Hematopoietic multipotent progenitor cell treated with erythropoietin and hydrocortisone succinate and interleukin-3 and kit ligand, for 6 days (in vitro differentiated cells): ENCODE measurements around the gene ACAP3.

Experiments used
- DNase-seq: peaks from one replicate; pipeline ENCODE4 v3.0.0-alpha.2; 2015

Gene ACAP3

GRCh38 chr1:1344655-1345361 lies 37.1 kb upstream of the ACAP3 start:
- no peak for DNase-seq

DNA sequence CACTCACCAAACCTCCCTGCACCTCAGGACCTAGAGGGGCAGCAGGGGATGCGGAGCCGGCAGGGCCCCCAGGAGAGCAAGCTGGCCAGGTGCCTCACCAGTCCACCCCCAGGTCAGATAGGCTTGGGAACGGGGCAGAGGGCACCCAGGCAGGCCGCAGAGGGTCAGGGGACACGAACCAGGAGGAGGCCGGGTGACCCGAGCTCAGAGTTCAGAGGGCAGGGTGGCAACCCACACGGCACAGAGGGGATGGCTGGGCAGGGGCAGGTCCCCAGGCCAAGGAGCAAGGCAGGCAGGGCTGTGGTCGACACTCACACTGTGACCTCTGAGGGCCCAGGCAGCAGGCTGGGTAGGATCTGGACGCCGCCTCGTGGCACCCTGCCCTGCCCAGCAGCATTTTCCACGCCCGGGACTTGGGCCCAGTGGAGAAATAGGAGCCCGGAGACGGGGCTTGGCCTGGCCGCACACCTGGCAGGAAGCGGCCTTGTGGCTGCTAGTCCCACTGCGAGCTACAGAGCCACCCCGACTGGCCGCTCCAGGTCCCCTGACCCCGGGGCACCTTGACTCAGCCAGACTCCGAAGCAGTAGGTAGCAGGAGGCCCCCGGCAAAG lies 36.2 kb upstream of the ACAP3 start:
- DNase-seq = no peak

DNA sequence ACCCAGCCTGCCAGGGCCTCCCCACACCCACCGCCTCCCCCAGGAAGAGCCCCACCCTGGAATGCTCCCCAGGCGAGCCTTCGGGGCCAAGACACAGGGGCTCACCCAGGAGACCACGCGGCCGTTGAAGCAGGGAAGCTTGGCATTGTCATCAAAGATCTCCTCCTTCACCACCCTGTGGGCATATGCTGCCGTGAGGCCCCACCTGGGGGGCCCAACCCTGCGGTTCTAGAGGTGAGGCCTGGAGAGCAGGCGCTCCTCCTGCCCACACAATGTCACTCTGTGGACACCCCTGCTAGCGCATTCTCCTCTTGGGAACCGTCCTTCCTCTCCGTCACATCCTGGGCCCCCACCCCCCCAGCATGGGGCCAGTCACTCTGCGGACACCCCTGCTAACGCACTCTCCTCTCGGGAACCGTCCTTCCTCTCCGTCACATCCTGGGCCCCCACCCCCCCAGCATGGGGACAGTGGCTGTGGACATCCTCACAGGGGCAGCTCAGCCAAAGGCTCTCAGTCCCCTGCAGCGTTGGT lies 34.9 kb upstream of the ACAP3 start:
- DNase-seq = no peak

DNA sequence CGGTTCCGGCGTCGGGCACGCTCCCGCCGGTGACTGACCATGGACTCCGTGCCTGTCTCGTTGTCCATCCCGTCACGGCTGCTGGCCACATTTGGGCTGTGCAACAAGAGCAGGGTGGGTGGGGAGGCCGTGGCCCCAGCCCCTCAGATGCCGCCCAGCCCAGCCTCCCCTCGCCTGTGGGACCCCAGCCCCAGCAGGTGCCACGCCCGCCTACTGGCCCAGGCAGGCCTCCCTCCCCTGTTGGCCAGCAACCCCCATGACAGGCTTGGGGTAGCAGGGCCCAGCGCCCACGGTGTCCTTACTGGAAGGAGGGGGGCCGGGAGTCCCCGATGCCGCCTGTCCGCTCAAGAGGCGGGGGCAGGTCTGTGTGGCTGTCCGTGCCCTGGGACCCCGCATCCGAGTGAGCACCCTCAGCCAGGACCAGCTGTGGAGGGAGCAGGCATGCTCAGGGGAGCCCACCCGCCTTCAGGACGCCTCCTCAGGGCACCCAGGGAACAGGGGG lies 34.4 kb upstream of the ACAP3 start:
- DNase-seq = no peak

DNA sequence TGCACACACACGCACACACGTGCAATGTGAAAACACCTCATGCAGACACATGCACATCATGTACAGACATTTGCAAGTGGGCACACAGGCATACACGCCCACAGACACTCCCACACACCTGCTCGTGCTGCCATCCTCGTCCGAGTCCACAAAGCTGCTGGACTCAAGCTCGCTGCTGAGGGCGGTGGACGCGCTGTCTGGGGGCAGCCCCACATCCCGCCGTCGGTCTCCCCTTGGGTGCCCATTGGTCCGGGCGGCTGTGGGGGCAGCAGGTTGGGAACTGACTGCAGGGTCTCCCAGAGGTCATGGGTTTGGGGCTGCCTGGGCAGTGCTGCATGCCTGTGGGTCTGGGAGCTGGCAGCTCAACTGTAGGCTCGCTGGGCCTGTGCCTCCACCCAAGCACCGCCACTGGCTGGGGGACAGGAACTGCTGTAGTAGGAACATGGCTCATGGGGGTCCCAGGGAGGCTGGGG lies 33.9 kb upstream of the ACAP3 start:
- DNase-seq = no peak

DNA sequence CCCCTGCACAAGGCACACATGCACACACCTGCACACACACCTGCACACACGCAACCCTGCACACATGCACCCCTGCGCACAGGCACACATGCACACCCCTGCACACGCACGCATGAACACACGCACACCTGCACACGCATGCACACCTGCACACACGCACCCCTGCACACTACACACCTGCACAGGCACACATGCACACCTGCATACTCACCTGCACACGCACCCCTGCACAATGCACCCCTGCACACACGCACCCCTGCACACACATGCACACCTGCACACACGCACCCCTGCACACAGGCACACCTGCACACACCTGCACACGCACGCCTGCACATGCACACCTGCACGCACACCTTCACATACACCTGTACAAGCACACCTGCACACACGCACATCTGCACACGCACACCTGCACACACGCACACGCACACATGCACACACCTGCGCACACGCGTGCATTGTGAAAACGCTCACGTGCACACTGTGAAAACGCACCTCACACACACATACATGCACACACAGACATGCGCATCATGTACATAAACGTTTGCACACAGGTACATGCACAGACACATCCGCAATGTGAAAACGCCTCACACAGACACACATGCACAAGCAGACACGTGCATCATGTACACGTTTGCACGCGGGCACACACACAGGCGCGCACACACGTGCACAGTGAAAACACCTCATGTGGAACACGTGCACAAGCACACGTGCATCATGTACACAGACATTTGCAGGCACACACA lies 33.2 kb upstream of the ACAP3 start:
- no peak for DNase-seq

DNA sequence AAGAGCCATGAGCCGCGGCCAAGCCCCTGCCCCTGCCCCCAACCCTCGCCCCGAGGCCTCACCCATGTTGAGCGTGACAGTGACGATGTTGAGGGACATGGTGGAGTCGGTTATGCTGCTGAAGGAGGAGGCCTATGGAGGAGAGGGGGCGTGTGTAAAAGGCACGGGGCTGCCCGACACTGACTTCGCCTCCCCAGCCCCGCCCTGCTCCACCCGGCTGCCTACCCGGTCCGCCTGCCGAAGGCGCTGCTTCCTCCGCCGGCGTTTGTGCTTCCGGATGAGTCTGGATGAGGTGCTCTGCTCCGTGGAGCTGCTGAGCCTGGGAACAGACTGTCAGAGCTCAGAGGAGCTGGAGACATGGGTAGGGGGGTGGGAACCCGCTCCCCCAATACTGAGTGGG lies 32.5 kb upstream of the ACAP3 start:
- no peak for DNase-seq

DNA sequence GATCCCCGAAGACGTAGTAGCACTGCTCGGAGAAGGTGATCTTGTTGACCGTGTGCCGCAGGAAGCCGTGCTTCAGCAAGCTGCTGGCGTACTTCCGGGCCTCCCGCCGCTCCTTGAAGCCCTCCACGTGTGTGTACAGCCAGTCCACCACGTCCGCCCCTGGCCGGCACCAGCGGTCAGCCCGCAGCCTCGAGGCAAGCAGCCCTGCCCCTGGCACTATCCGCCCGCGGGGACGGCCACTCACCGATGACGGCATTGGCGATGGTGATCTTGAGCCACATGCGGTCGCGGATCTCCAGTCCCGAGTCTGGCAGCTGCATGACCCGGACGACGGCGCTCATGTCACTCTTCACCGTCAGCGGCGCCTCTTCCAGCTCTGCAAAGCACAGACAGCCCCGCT lies 30.5 kb upstream of the ACAP3 start:
- DNase-seq = no peak

DNA sequence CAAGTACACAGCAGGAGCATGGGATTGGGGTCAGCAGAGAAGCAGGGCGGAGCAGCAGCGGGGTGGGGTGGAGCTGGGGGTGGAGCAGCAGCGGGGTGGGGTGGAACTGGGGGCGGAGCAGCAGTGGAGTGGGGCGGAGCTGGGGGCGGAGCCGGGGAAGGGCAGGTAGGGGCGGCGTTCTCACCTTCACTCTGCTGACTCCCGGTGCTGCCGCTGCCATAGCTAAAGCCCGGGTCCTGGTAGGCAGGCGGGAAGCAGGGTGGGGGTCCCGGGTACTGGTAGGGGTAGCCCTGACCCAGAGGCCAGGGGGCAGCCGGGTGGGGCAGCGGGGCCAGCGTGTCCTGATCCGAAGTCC lies 30.0 kb upstream of the ACAP3 start:
- DNase-seq = peak; percentile 54

GRCh38 chr1:1336931-1337792 lies 29.4 kb upstream of the ACAP3 start:
- no peak for DNase-seq

DNA sequence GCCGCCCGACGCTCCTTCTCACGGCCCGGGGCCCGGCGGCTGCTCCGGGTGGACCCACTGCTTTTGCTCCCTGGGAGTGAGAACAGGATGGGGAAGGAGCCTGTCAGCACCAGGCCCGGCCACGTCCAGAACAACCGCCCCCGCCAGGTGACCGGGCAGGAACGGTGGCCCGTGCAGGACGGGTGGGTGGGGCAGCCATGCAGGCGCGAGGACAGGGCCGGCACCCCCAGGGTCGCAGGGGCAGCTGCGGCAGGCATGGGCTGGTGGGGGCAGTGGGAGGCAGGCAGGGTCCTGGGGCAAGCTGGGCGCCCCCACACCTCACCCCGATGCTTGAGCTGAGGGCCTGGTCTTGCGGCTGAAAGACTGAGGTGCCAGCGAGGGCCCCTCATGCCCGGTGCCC lies 28.7 kb upstream of the ACAP3 start:
- no peak for DNase-seq

GRCh38 chr1:1335792-1336248 lies 28.1 kb upstream of the ACAP3 start:
- DNase-seq = no peak

GRCh38 chr1:1335283-1335682 lies 27.6 kb upstream of the ACAP3 start:
- DNase-seq = no peak

DNA sequence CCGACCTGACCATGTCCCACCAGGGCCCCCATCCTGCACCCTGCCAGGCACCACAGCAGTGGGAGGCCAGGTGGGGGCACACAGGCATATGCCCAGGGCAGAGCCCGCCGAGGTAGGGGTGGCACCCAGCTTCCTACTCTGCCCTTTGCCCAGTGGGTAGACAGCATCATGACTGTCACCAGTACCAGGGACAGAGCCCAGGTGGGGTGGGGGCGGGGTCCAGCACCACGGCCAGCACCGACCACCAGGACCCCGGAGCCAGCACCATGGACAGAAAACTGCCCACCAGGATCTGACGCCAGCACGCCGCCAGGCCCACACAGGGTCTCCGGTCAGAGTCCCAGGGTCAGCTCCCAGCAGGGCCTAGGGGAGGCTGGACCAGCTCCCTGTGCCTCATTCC lies 27.1 kb upstream of the ACAP3 start:
- no peak for DNase-seq

GRCh38 chr1:1333551-1334241 lies 26.0 kb upstream of the ACAP3 start:
- DNase-seq = no peak

GRCh38 chr1:1332774-1333480 lies 25.2 kb upstream of the ACAP3 start:
- no peak for DNase-seq

DNA sequence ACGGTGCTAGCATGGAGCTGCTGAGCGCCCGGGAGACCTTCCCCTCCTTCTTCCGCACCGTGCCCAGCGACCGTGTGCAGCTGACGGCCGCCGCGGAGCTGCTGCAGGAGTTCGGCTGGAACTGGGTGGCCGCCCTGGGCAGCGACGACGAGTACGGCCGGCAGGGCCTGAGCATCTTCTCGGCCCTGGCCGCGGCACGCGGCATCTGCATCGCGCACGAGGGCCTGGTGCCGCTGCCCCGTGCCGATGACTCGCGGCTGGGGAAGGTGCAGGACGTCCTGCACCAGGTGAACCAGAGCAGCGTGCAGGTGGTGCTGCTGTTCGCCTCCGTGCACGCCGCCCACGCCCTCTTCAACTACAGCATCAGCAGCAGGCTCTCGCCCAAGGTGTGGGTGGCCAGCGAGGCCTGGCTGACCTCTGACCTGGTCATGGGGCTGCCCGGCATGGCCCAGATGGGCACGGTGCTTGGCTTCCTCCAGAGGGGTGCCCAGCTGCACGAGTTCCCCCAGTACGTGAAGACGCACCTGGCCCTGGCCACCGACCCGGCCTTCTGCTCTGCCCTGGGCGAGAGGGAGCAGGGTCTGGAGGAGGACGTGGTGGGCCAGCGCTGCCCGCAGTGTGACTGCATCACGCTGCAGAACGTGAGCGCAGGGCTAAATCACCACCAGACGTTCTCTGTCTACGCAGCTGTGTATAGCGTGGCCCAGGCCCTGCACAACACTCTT lies 24.5 kb upstream of the ACAP3 start:
- DNase-seq = no peak

GRCh38 chr1:1331068-1331965 lies 23.6 kb upstream of the ACAP3 start, which contains the start of gene TAS1R3:
TSS of gene TAS1R3 (plus strand) at chr1:1331280. CDS start at chr1:1331346, 66 bp downstream.
- DNase-seq = no peak

GRCh38 chr1:1330366-1331067 lies 22.8 kb upstream of the ACAP3 start:
- no peak for DNase-seq
